T-helper 1 cell treated with Interleukin-12 subunit alpha and Interleukin-12 subunit beta and Interleukin-4 antibody, amounts not matched to agents 30 ng/mL and 1 ng/mL, for 36 hours (primary cell): ENCODE results near the gene TWNK. TPM values are rescaled to one million over a fixed set of nuclear protein-coding genes. Genes with fewer than 3 reads are reported as not detected.

Experiments
- intact Hi-C: fragments of 100-400 bp; cut with micrococcal nuclease; formaldehyde crosslinking; loops from one replicate; pipeline ENCODE4 v1.15.1; 2024
- total RNA-seq: library from RNA; stranded (reverse); gene quantifications from 2 replicates; pipeline ENCODE4 v1.2.3, GENCODE V29; 2022

The TWNK gene
- total RNA-seq = 17.0 and 17.2 TPM in 2 replicates

DNA sequence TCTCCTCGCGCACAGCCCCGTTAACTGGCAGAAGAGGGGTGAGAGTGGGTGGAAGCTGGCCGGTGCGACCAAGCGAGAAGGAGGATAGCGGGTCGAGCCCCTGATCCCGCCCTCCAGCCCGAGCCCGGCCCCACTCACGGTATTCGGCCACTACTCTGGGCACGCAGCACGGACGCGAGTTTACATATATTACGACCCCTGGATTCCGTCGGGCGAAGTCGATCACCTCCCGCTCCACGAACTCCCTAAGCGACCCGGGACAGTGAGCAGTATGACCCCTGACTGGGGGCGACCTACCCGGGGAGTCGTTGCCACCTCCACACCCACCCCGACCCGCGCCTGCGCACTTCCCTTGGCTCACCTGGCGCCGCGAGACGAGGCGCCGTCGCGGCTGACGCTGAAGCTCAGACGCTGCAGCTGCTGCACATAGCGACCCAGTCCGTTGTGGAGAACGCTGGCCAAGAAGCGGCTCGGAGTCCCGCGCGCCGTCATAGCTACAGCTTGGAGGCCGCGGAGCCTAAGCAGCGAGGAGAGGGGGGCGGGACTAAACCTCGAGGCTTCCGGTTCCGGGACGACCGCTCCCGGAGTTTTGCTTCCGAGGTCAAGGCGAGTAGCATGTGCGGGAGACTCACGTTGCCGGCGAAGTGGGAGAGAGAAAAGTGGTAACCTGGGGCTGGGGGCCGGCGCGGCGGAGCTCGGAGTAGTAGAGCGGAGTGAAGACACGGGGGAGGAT lies at the start of gene TWNK, which contains the start of gene MRPL43:
TWNK (plus strand) TSS at position 592 of the 733 bp plus-strand sequence. CDS start 668 bp downstream, outside the sequence.
MRPL43 (minus strand) TSS at position 546 of the 733 bp plus-strand sequence; CDS start at position 492, 54 bp downstream.
- intact Hi-C loops = loop anchor here (1.0 to 5.0 kb wide), 5 partner anchors 10 to 705 kb away; partner anchors contain the start of genes PDZD7, SEMA4G and SFXN3

DNA sequence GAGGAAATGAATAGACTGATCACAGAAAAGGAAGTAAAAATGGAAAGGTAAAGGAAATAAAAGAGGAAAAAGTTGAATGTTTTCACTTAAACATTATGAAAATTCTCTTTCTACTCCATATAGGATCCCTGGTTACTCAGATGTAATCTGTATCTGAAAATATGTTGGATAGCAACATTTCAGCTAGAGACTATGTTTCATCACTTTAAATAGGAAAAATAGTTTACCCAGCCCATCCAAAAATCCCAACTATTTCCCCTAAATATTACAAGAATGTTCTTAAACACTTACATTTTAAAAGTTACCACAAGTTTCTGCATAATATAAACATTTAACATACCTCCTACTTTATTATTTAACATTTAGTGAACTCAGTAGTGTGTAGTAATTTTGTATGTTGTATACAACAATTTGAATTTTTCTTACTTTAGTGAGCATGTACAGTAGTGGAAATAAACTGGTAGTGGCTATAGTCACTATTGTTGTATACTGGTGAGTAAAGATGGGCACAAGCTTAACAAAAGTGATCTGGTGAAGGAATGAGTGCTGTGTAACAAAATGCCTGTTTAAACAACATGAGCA lies 47.5 kb upstream of the TWNK start:
- intact Hi-C loops = no loop called here

DNA sequence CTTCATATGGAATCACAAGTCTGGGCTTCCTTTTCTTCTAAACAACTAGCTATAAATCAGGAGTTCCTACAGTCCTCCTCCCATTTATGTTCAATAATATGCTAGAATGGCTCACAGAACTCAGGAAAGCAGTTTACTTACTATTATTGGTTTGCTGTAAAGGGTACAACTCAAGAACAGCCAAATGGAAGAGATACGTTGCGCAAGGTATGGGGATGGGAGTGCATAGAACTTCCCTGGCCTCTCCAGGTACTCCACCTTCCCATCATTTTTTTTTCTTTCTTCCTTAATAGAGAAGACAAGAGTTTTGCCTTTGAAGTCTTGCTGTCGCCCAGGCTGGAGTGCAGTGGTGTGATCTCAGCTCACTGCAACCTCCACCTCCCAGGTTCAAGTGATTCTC lies 45.1 kb upstream of the TWNK start:
- intact Hi-C loops = no loop called here

DNA sequence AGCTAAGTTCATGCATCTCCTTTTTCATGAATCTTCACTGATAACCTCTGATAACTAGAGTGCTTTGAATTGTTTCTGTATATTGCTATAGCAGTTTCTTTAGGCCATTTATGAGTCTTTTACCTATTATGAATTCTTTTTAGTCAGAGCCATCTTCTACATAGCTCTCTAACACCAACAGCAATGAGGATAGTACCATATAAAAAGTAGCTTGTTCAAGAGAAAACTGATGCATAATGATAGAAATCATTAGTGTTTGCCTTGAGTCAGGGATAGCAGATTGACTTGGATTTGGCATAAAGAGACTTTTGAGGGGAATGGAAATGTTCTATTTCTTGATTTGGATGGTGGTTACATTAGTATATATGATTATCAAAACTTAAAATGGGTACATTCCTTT lies 43.8 kb upstream of the TWNK start:
- intact Hi-C loops = no loop called here

DNA sequence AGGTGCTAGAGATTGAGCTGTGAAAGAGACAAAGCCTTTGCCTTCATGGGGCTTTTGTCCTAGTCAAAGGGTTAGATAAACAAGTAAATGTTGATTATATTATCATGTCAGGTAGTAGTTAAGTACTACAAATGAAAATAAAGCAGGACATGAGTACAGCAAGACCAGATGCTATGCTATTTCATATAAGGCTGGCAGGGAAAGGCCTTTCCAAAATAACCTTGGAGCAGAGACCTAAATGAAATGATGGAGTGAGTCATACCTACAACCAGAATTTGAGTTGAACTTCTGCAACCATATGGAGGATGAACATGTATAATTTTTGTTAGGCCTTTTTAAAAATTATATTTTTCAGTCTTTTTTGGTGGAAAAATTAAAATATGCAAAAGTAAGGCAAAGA lies 41.6 kb upstream of the TWNK start:
- intact Hi-C loops = no loop called here

DNA sequence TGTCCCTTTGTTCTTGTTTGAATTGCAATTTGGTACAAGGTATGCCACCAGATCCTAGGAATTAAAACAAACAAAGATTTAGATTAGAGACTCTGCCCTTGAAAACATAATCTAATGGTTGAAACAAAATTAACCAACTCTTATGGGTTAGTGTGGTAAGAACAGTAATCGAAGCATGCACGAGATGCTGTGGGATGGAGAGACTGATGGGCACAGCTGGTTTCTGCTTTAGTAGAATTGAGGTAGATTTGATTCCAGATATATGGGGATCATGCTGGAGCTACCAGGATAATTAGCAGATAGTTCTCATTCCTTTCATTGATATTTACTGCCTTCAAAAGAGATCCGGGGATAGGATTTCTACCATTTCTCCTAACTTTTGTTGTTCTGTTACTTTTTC lies 38.4 kb upstream of the TWNK start:
- intact Hi-C loops = no loop called here

DNA sequence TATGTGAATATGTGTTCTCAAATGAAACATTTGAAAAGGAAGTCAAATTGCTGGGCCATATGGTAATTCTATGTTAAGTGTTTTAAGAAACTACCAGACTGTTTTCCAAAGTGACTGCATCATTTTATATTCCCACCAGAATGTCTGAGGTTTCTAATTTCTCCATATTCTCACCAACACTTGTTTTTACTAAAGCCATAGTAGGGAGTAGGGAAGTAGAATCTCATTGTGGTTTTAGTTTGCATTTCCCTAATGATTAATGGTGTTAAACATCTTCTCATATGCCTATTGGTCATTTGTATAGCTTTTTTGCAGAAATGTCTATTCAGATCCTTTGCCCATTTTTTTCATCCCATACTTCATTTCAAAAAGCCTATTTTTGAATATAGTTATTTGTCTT lies 27.1 kb upstream of the TWNK start:
- intact Hi-C loops = no loop called here

DNA sequence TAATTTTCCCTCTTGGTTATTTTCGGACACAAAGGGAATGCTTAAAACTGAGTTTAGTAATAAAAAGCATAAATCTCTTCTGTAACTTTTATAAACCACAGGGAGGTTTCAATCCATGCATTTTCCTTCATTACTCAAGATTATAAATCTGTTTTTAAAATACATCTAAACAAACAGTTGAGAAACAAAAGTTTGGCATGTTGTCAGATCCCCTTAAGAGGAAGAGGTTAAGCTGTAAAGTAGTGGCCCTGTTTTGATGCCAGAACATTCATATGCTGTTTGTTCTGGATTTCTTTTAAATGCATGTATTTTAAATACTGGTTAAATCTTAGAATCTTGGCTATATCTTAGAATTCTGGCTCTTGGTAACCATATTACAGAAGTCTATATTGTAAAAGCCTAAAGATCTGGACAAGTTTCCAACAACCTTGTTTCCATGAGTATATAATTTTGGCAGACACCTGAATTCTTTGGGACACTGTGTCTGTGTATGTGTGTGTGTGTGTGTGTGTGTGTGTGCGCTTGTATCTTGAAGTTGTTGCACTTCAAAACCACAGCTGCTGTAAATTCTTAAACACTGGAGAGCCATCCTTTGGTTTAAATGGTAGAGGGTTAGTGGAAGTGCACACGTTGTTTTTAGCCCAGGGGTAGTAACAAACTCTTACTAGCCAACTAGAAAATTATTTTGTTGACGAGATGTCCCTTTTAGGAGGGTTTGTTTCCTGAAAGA lies 24.8 kb upstream of the TWNK start:
- intact Hi-C loops = no loop called here

DNA sequence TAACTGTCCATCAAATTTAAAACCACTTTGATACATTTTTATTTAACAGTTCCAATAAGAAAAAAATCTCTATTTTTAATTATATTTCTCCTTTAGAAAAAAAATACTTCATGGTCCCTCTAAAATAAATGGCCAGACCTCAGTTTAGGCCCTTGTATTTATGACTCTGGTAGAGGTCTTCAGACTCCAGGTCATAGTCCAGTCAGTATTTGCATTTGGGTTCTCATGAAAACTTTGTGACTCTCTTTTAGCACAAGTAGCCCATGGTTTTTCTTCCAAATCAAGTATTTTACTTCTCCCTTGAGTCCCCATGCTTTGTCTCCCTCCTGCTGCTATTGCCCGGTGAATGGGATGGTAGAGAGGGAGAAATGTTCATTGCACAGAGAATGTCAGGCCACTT lies 23.5 kb upstream of the TWNK start:
- intact Hi-C loops = no loop called here

DNA sequence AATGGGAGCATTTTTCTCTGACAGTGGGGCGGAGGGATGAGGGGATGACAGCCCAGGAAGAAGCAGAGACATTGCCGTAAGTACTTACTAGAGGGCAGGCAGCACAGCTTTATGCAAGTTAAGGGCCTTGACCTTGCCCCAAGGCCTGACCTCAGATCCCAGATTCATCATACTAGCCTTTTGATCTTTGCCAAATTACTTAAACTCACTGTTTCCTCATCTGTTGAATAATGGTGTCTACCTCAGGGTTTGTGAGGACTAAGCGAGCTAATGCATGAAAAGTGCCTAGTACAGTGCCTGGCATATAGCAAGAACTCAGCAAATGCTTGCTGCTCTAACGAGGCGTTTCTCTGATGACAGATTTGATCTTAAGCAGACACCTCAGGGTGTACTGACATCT lies 21.5 kb upstream of the TWNK start:
- intact Hi-C loops = no loop called here

DNA sequence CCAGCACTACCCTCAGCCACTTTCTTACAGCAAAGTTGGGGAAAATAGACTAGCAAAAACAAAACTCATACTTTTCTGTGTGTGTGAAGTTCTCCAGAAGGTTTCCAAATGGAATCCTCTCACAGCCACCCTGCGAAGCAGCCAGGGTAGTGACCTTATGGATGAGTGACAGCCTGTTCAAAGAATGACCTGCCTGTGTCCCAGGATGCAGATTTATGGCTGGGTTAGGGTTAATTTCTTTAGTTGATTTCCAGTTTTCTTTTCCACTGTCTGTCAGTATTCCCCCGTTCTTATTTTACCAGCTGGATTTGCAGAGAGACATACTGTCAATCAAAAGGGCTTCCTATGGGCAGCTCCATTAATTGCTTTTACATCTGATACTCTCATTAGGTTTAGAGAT lies 20.5 kb upstream of the TWNK start:
- intact Hi-C loops = no loop called here

DNA sequence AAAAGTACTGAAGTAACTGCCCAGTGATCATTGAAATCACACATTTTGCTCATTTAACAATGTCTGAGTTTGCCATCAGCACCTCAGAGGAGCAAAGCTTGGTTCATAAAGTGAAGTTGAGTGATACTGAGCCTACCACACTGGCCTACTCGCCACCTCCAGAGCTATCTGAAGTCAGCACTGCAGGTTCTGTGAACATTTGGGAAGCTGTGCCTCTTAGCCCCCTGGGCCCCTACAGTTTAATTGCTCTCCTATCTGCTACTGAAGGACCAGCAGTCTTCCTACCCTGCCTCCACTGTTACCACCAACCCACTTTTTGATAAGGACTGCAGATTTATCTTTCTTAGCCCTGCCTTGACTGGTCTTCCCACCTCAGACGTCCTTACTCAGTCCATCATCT lies 20.0 kb upstream of the TWNK start:
- intact Hi-C loops = no loop called here

DNA sequence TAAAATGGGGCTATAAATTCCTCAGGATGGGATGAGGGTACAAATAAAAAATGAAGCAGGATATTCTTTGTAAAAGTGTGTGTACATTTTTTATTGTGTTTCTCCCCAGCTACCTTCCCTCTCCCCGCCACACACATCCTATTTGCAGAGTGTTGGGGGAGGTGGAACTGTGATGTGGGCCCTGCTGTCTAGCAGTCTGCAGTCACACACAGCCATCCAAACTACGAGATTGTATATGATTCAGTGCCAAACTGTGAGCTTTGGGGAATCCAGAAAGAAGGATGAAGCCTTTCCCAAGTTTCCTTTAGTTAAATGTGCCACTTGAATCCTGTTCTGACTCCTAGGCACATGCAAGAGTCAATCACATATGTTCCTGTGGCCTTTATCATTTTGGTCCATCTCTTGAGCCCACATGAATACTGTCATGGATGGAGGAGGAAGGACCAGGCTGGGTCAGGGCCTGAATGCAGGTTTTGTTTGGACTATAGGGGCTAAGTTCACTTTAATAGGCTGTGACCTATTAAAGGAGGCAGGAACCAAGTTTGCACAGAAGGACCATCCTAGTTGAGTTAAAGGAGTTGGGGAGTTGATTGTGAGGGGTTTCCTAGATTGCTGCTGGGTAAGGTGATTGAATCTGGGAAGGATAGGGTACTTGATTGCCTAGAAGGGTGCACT lies 19.1 kb upstream of the TWNK start:
- intact Hi-C loops = no loop called here

DNA sequence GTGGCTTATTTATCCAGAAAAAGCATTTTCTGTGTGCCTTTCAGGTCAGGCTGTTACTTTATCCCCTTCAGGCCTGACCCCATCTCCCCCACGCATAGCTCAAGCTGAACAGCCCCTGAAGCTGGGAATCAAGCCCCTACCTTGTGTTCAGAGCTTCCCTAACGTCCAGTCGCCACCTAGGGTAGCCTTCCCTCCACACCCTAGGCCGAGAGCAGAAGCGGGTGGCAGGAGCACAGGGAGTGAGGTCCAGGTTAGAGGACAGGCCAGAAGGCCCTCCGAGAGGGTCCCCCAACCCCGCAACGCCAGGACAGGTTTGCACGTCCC lies 18.5 kb upstream of the TWNK start:
- intact Hi-C loops = loop anchor here (1.0 kb wide), 2 partner anchors 18 to 45 kb away; partner anchors contain the start of genes MRPL43 and TWNK

DNA sequence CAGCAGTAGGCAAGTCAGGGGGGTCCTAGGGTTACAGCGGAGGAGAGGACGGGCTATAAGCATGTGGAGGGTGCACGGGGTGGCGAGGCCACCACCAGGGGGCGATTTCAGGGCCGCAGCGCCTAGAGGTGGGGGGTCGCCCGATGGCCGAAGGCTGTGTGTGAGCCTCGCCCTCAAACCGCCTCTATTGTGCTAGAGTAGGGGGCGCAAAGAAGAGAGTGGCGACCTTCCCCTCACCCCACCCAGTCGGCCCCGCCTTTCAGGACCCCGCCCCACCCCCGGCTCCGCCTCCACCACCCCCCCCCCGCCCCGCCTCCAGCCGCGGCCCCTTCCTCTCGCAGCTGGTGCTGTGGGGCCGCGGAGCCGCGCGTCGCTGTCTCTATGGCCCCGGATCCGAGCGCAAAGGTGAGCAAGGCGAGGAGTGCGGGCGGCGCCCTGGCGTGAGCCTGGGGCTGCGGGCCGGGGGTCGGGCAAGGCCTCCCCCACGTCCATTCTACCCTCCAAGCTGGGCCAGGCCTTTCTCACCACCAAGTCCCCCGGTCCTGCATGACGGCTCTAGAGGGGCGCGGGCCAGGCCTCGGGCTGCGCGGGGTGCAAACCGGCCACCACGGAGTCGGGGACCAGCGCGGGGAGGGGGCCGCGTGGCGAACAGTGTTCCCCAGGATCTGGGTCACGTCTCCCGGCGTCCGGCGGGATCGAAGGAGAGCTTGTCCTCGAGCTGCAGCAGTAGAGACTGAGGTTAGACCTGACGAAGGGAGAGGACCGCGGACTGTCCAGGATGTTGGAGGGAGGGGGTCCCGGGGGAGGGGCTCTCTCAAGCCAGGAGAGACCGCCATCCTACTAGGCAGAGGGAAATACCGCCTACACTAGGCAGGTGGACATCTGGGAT lies 17.9 kb upstream of the TWNK start, which contains the start of gene SEMA4G:
SEMA4G (plus strand) TSS at position 318 of the 889 bp plus-strand sequence. CDS start 3,409 bp downstream, outside the sequence.
- intact Hi-C loops = loop anchor here (1.0 kb wide), 3 partner anchors 18 to 45 kb away; partner anchors contain the start of genes MRPL43 and TWNK

DNA sequence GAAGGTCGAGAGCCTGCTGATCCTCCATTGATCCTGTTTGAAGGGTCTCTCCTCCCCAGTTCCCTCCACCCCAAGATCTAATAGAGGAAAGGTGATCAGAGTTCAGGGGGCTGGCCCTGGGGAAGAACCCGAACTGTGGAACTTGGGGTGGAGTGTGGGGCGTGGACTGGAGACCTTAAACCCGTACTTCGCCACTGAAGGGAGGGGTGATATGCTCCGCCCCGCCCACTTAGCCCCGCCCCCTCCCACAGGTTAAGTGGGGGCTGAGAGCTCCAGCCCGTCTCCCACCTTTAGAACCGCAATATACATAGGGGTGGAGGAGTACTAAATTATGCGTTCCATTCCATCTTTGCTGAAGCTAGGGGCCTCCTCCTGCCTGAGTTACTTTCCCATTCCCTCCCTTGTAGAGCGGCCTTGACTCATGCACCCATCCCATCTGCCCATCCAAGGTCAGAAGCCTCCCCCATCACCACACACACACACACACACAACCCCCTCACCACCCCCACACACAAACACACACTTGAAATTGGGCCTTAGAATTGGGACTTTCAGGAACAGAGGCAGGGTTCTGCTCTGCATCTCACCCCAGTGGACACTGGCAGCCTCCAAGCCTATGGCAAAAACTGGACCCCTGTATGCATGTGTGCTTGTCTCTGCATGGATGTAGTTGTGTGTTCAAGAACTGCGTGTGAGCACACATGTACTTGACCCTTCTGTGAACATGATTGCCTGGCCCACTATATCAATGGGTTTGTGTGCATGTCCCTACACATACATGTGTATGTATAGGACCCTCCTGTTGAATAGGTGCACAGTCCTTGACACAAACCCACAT lies 17.0 kb upstream of the TWNK start:
- intact Hi-C loops = loop anchor here (1.0 kb wide), 1 partner anchor 27 kb away; no protein-coding TSS in a partner anchor

DNA sequence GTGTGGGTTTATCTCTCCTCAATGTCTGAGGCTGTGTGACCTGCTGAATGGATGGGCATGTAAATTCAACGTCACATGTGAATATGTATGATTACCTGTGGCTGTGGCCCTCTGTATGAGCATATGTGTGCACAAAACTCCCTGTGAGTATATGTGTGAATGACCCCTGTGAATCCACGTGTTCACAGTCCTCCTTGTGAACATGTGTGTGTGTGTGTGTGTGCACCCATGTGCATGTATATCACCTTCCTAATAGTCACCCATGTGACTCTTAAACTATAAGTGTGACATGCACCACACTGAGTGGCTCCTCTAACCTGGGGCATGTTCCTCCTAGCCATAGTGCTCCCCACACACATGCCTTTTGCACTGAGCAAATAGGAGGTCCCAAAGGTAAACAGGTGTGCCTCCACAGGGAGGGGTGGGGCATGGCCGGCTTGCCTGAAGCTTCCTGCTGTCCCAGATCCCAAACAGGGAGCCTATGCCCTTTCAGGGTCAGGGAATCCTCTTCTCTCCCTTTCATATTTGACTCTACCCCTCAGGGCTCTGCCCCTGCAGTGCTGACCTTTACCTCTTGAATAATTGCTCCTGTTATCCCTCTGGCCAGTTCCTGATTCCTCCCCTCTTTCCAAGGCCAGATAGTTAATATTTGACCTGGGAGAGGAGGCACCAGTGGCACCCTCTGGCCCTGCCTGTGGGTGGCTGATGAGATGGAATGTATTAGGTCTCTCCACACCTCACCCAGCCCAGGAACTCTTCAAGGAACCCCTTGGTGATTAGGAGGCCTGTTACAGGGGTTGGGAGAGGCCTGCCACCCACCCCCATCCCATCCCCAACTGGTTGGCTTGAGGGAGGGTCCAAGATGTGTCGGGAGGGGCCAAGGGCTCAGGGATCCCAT lies 16.2 kb upstream of the TWNK start:
- intact Hi-C loops = loop anchor here (1.0 kb wide), 1 partner anchor 26 kb away; no protein-coding TSS in a partner anchor

DNA sequence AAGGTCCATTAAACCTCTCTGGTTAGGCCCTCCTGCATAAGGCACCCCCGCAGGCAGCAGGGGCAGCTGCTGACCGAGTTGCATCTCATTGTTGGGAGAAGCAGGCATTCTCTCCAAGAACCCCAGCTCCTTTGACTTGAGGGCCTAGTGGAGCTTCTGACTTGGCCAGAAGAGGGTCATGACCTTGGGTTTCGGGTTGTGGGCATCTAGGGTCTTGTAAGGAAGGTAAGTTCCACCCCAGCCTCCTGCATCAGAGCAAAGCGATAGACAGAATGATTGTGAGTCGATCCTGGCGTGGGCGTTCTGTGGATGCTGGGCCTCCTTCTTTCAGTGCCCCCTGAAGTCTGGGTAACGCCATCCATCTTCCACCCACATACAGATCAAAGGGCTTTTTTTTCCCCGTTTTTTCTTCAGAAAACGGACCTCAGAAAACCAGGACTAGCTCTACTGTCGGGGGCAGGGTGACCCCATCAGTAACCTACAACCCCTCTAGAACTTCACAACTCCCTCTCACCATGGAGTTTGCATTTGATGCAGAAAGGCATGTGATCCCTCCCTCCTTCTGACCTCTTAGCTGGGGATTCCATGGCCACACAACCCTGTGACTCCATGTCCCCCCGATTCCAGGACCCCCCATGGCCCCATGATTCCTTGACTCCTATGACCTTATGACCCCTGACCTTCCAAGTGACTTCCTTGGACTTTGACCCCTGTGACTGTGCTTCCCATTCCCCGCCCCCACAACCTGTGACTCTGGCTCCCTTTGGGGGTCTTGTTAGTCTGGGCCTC lies 15.0 kb upstream of the TWNK start:
- intact Hi-C loops = no loop called here
